Bronchial epithelial cell (primary cell): Measurements from ENCODE around the gene DLG4. TPM values are rescaled to one million over a fixed set of nuclear protein-coding genes. Genes with fewer than 3 reads are reported as not detected.

ENCODE experiments used
- DNase-seq: peaks from one replicate; pipeline ENCODE4 v3.0.0-alpha.2; 2010; ENCODE audit warnings: low read depth
- FAIRE-seq: peaks from 2 replicates; lab custom pipeline; 2011; peaks lifted over from hg19 to GRCh38; lab: Jason Lieb, UNC
- H3K27me3 ChIP-seq: 2 replicates; pipeline ENCODE4 v1.5.1; 2011; ENCODE audit warnings: low read length; ENCODE audit not compliant: control insufficient read depth, insufficient read depth
- H3K36me3 ChIP-seq: 2 replicates; pipeline ENCODE4 v1.5.1; 2011; ENCODE audit warnings: low read length; ENCODE audit not compliant: control insufficient read depth, insufficient read depth
- H3K4me3 ChIP-seq: 2 replicates; pipeline ENCODE4 v1.5.1; 2011; ENCODE audit warnings: mild to moderate bottlenecking, low read depth, low read length, control low read depth
- total RNA-seq: library from RNA; depleted of rRNA; stranded (reverse); fragments of >200 nt; gene quantifications from 2 replicates; pipeline ENCODE4 v1.2.1, GENCODE V29; 2014
- TF ChIP-seq, protein P1 (sequence below): IDR thresholded peaks from 2 replicates; pipeline ENCODE4 v1.5.1; 2011; ENCODE audit warnings: mild to moderate bottlenecking, moderate library complexity, low read length, control low read depth, inconsistent platforms; ENCODE audit not compliant: insufficient read depth, severe bottlenecking

DLG4 gene
- total RNA-seq, 1 donor from 2014 or later: 1.8 TPM

DNA sequence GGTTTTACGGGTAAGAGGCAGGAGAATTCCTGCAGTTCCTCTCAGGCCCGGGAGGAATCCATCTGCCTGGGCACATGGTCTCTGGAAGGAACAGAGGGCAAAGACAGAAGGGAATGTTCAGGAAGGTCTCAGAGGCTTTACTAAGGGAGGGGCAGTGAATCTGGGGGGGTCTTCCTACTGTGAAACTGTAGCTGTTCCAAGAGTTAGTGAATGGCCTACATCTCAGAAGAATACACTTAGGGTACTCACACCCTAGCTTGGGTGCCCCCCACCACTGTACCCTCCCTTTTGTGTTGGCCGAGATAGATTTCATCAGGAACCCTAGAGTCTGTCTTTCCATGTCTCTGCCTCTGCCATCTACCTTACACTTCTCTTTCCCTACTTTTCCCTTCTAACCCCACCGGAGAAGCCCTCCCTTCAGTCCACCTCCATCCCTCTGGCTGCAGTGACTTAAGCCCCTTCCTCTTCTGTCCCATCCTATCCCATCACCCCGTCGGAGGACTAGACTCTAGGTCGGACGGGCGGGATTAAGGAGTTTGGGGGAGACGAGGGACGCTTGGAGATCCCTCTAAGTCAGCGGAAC lies 316 bp downstream of the DLG4 start:
- peaks cover 21% of the 10 kb centered on the region for H3K36me3 ChIP-seq
- H3K27me3 ChIP-seq: no peaks in the 10 kb centered on the region
- TF ChIP-seq, protein P1, sequence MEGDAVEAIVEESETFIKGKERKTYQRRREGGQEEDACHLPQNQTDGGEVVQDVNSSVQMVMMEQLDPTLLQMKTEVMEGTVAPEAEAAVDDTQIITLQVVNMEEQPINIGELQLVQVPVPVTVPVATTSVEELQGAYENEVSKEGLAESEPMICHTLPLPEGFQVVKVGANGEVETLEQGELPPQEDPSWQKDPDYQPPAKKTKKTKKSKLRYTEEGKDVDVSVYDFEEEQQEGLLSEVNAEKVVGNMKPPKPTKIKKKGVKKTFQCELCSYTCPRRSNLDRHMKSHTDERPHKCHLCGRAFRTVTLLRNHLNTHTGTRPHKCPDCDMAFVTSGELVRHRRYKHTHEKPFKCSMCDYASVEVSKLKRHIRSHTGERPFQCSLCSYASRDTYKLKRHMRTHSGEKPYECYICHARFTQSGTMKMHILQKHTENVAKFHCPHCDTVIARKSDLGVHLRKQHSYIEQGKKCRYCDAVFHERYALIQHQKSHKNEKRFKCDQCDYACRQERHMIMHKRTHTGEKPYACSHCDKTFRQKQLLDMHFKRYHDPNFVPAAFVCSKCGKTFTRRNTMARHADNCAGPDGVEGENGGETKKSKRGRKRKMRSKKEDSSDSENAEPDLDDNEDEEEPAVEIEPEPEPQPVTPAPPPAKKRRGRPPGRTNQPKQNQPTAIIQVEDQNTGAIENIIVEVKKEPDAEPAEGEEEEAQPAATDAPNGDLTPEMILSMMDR: no peak
- H3K4me3 ChIP-seq: peak overlapping the region; percentile 84
- FAIRE-seq (no peak), DNase-seq (no peak)

DNA sequence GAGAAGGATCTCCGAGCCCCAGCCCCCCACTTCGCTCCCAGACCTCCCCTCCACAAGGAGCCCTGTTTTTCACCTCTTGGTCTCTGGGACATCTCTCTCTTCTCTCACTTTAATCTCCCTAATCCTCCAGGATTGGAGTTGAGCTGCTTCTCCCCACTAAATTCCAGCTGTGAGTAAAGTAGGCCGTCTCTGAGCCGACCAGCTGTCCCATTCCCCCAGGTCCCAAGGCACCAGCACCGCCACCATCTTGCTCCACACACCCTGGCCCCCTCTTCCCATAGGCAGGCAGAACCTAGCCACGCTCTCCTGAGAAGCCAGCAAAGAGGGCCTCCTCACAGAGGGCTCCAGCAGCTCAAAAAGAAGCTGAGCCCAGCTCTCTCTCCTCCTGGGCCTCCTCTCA lies 878 bp downstream of the DLG4 start:
- FAIRE-seq (no peak), DNase-seq (no peak)
- Histone ChIP-seq H3K36me3 (peaks cover 17% of the 10 kb centered on the region), H3K4me3 (no peak overlapping the region), H3K27me3 (no peaks in the 10 kb centered on the region)
- TF ChIP-seq, protein P1: no peak

DNA sequence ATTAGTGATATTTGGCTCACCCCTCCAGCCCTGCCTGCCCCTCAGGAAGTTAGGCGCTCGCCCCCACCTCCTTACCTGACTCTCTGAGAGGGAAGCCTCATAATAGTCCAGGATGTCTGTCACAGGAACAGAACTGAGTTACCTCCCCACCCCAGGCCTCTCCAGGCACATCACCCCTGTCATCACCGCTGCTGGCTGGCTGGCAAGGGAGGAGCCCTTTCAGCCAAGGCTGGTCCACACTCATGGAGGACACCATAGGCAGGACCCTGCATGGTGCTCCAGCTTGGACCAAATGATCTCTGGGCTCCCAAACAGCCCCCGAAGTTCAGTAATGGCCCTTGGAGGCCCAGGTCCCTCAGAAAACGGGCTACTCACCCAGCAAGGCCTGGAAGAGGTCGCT lies 1.5 kb downstream of the DLG4 start:
- FAIRE-seq: no peak
- Histone ChIP-seq H3K4me3 (no peak overlapping the region), H3K36me3 (peaks cover 11% of the 10 kb centered on the region), H3K27me3 (no peaks in the 10 kb centered on the region)
- DNase-seq: no peak
- TF ChIP-seq, protein P1: no peak

DNA sequence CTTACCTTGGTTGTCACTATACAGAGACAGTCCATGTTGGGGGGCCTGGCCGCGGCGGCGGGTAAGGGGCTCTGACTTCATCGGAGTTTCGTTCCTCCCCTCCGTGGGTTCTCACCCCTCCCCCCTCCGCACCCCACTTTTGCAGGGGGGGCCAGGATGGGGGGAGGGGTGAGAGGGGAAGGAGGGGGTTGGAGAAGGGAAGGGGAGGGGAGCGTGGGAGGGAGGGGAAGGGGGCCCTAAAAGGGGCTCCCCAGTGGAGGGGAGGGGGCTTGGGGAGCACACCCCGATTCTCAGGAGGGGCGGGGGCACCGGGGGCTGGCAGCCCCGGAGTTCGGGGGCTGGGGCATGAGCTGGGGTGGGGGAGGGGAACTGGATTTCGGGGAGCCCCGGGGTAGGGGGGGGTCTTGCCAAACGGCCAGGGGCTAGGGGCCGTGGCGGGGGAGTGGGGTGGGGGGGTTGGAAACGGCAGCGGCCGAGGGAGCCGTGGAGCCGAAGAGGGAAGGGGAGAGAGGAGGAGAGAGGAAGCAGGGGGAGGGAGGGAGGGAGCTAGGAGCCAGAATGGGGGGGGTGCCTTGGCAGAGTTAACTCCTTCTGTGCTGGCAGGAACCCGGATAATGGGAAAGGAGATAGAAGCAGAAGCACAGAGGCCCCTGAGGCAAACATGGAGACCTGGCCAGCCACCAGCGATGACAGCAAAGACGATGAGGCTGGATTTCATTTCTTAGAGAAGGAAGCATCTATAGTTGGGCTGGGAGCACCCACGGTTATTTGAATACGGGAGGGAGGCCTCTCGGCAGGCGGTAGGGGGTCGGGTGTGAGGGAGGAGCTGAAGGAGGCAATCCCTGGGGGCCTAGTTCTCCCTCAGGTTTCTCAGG lies 2.3 kb downstream of the DLG4 start:
- no peak for DNase-seq
- FAIRE-seq: no peak
- H3K36me3 ChIP-seq: peaks cover 5% of the 10 kb centered on the region
- H3K27me3 ChIP-seq: no peaks in the 10 kb centered on the region
- TF ChIP-seq, protein P1: no peak
- H3K4me3 ChIP-seq: peak overlapping the region; percentile 14

DNA sequence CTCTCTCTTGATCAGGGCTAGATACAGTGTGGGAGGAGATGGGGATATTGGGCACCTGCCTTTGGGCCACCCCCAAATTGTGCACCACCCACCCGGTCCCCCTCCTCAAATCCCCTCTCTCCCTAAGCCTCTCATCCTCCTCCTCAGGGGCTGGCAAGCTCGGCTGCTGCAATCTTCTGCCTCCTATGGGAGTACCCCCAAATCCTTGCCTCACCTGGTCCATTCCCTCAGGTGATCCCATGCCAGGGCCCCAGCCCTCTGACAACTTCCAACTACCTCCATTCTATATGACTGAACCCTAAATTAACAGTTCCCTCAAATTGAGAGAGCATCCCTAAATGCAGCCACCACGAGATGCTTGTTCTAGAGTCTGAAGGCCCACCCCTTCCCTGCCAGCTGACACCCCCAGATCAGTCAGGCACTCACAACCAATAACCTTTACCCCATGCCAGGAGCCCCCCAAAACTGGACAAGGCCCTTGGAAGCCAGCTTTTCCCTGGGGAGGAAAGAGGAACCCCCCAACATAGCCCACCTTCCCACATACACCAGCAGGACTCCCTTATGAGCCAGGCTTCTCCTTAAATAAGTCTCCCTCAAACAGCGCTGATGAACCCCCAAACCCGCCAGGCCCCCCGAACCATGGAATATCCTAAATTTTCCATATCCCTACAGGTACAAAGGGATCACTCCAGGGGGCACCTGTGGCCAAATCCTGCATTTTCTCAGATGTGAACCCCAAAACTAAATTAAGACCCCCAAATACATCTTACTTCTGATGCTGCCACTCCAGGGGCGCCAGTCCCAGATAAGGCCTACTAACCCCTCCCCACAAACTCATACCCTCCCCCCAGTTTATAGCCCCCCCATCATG lies 3.2 kb downstream of the DLG4 start:
- no peak for FAIRE-seq
- DNase-seq: no peak
- Histone ChIP-seq H3K4me3 (no peak overlapping the region), H3K27me3 (no peaks in the 10 kb centered on the region), H3K36me3 (no peaks in the 10 kb centered on the region)
- TF ChIP-seq, protein P1: no peak
